WTC11 (cell line): ENCODE data around the gene MARCHF10. TPM values are rescaled to one million over a fixed set of nuclear protein-coding genes. Genes with fewer than 3 reads are reported as not detected.
"Not testable (repeated sequence)": the region's sequence is repeated elsewhere in the genome, so short reads cannot be mapped to it uniquely, and the experiment has no call there.

ENCODE experiments used
- ATAC-seq: fragments of 200-7000 bp; cut with Tn5 transposase; 2 replicates; pipeline ENCODE4 v1.10.0; 2021; ENCODE audit warnings: mild to moderate bottlenecking, moderate library complexity
- CTCF ChIA-PET: fragments of 300-600 bp; sonication (Branson Sonifier 250); formaldehyde crosslinking; loops from one replicate; lab custom pipeline; 2021; ENCODE audit warnings: antibody characterized with exemption; lab: Charles Lee
- POLR2A ChIA-PET: fragments of 350-600 bp; sonication (Branson Sonifier 250); formaldehyde crosslinking; loops from one replicate; lab custom pipeline; 2021; ENCODE audit warnings: antibody characterized with exemption; lab: Charles Lee
- DNase-seq: peaks from one replicate; pipeline ENCODE4 v3.0.0; 2021; ENCODE audit warnings: low spot score
- H3K27ac Mint-ChIP-seq: 2 replicates; pipeline ENCODE4 v1.8.0; 2021; ENCODE audit warnings: mixed read lengths
- H3K27me3 Mint-ChIP-seq: 2 replicates; pipeline ENCODE4 v1.8.0; 2021; ENCODE audit warnings: low read depth, mild to moderate bottlenecking, moderate library complexity, mixed read lengths
- H3K36me3 Mint-ChIP-seq: 2 replicates; pipeline ENCODE4 v1.8.0; 2021; ENCODE audit warnings: mixed read lengths
- H3K4me1 Mint-ChIP-seq: 2 replicates; pipeline ENCODE4 v1.8.0; 2022; ENCODE audit warnings: mixed read lengths
- H3K4me3 Mint-ChIP-seq: 2 replicates; pipeline ENCODE4 v1.8.0; 2021; ENCODE audit warnings: mild to moderate bottlenecking, moderate library complexity, mixed read lengths
- H3K9me3 Mint-ChIP-seq: 2 replicates; pipeline ENCODE4 v1.8.0; 2021; ENCODE audit warnings: mixed read lengths
- EMX1 ChIP-seq: fragments of 250-450 bp; sonication (Bioruptor Pico); IDR thresholded peaks from 2 replicates; pipeline ENCODE4 v1.8.0; 2021; ENCODE audit warnings: mild to moderate bottlenecking
- NFE2L1 ChIP-seq: sonication (generic); formaldehyde crosslinking; IDR thresholded peaks from 2 replicates; pipeline ENCODE4 v1.8.1; 2023; ENCODE audit warnings: missing genetic modification reagents
- RELA ChIP-seq: sonication (generic); formaldehyde crosslinking; IDR thresholded peaks from 2 replicates; pipeline ENCODE4 v1.8.1; 2022; ENCODE audit warnings: missing genetic modification reagents, mild to moderate bottlenecking, borderline replicate concordance
- SMAD3 ChIP-seq: sonication (generic); formaldehyde crosslinking; IDR thresholded peaks from 2 replicates; pipeline ENCODE4 v1.8.0; 2022; ENCODE audit warnings: missing genetic modification reagents, mild to moderate bottlenecking, borderline replicate concordance
- SMAD4 ChIP-seq: sonication (generic); formaldehyde crosslinking; IDR thresholded peaks from 2 replicates; pipeline ENCODE4 v1.8.0; 2022; ENCODE audit warnings: mild to moderate bottlenecking, missing genetic modification reagents
- SP1 ChIP-seq: sonication (generic); formaldehyde crosslinking; conservative IDR thresholded peaks from 2 replicates; pipeline ENCODE4 v1.8.1; 2022; ENCODE audit warnings: missing genetic modification reagents
- TEAD1 ChIP-seq: sonication (generic); formaldehyde crosslinking; IDR thresholded peaks from 2 replicates; pipeline ENCODE4 v1.8.0; 2022; ENCODE audit warnings: mild to moderate bottlenecking, missing genetic modification reagents
- ZNF121 ChIP-seq: sonication (generic); formaldehyde crosslinking; IDR thresholded peaks from 2 replicates; pipeline ENCODE4 v1.8.0; 2023; ENCODE audit warnings: missing genetic modification reagents
- ZNF232 ChIP-seq: sonication (generic); formaldehyde crosslinking; IDR thresholded peaks from 2 replicates; pipeline ENCODE4 v1.8.0; 2022; ENCODE audit warnings: mild to moderate bottlenecking, missing genetic modification reagents
- ZNF396 ChIP-seq: fragments of 250-450 bp; sonication (Bioruptor Pico); IDR thresholded peaks from 2 replicates; pipeline ENCODE4 v1.8.0; 2021; ENCODE audit warnings: mild to moderate bottlenecking, moderate library complexity, borderline replicate concordance
- total RNA-seq: library from RNA; stranded (reverse); gene quantifications from 3 replicates; pipeline ENCODE4 v1.2.3, GENCODE V29; 2021
- TF ChIP-seq, protein P1 (sequence below): fragments of 250-450 bp; sonication (Bioruptor Pico); IDR thresholded peaks from 2 replicates; pipeline ENCODE4 v1.9.0; 2021; ENCODE audit warnings: mild to moderate bottlenecking, borderline replicate concordance
- TF ChIP-seq, protein P2 (sequence below): sonication (generic); formaldehyde crosslinking; IDR thresholded peaks from 2 replicates; pipeline ENCODE4 v1.8.1; 2023; ENCODE audit warnings: mild to moderate bottlenecking, missing genetic modification reagents
- TF ChIP-seq, protein P3 (sequence below): sonication (generic); formaldehyde crosslinking; IDR thresholded peaks from 2 replicates; pipeline ENCODE4 v1.8.1; 2023; ENCODE audit warnings: mild to moderate bottlenecking, moderate library complexity, missing genetic modification reagents
- TF ChIP-seq, protein P4 (sequence below): sonication (generic); formaldehyde crosslinking; conservative IDR thresholded peaks from 2 replicates; pipeline ENCODE4 v1.8.1; 2023; ENCODE audit warnings: mild to moderate bottlenecking, low read depth, missing genetic modification reagents, moderate library complexity

MARCHF10 gene
- total RNA-seq, 1 experiment from 2014 or later: 1.0 TPM

DNA sequence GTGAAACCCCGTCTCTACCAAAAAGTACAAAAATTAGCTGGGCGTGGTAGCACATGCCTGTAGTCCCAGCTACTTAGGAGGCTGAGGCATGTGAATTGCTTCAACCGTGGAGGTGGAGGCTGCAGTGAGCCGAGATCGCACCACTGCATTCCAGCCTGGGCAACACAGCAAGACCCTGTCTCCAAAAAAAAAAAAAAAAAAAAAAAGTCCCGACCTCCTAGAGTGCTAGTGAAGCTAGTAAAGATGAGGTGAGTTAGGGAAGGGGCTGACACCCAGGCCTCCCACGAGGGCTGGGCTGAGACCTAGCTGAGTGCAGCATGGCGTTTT lies 116.6 kb downstream of the MARCHF10 start:
- not testable (repeated sequence) for DNase-seq, H3K27ac Mint-ChIP-seq, H3K27me3 Mint-ChIP-seq, H3K9me3 Mint-ChIP-seq, ATAC-seq, H3K36me3 Mint-ChIP-seq, H3K4me3 Mint-ChIP-seq
- ChIA-PET POLR2A (interaction anchor here (0.6 kb wide), 2 partner anchors 151 to 762 kb away, joined by 3 to 6 read pairs; no protein-coding TSS in a partner anchor), CTCF (interaction anchor here (0.7 to 3.3 kb wide), 4 partner anchors 10 to 54 kb away, joined by 3 to 19 read pairs (median 14); no protein-coding TSS in a partner anchor)
- TF ChIP-seq ZNF121: peak; percentile 64; the same call in 1 of the 2 replicates
- H3K4me1 Mint-ChIP-seq: peaks cover 10% of the 10 kb centered on the region

DNA sequence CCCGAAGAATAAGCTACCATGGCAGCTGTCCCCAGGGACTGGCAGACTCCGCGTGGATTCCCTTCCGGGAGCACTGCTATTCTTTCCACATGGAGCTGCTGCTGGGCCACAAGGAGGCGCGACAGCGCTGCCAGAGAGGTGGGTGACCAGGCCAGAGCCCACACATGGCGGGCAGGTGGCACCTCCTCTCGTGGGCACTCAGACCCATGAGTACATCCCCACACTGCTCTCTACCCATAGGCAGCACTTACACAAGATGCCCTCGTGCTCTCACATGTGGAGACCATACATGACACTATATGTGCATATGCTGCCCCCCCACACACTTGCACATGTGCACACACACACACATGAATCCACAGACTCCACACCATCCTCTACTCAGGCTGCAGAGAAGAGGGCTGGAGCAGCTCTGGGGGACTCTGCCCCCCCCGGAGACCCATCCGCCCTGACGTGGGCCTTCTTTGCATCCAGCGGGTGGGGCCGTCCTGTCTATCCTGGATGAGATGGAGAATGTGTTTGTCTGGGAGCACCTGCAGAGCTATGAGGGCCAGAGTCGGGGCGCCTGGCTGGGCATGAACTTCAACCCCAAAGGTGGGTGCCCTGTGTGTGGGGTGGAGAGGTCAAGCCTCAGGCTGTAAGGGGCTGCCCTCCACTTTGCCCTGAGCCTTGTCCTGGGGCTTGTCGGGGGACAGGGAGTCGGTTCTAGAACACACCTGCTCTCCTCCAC lies 117.8 kb downstream of the MARCHF10 start:
- Mint-ChIP-seq H3K27me3 (no peaks in the 10 kb centered on the region), H3K27ac (no peak overlapping the region), H3K36me3 (peaks cover 11% of the 10 kb centered on the region), H3K4me3 (no peak overlapping the region), H3K9me3 (peaks cover 10% of the 10 kb centered on the region), H3K4me1 (peaks cover 10% of the 10 kb centered on the region)
- ATAC-seq (no peak), DNase-seq (no peak)
- no peak for TF ChIP-seq EMX1 (CRISPR knock-in tag)
- no peak for TF ChIP-seq SP1
- no peak for TF ChIP-seq NFE2L1 (CRISPR knock-in tag)
- TF ChIP-seq, protein P1, sequence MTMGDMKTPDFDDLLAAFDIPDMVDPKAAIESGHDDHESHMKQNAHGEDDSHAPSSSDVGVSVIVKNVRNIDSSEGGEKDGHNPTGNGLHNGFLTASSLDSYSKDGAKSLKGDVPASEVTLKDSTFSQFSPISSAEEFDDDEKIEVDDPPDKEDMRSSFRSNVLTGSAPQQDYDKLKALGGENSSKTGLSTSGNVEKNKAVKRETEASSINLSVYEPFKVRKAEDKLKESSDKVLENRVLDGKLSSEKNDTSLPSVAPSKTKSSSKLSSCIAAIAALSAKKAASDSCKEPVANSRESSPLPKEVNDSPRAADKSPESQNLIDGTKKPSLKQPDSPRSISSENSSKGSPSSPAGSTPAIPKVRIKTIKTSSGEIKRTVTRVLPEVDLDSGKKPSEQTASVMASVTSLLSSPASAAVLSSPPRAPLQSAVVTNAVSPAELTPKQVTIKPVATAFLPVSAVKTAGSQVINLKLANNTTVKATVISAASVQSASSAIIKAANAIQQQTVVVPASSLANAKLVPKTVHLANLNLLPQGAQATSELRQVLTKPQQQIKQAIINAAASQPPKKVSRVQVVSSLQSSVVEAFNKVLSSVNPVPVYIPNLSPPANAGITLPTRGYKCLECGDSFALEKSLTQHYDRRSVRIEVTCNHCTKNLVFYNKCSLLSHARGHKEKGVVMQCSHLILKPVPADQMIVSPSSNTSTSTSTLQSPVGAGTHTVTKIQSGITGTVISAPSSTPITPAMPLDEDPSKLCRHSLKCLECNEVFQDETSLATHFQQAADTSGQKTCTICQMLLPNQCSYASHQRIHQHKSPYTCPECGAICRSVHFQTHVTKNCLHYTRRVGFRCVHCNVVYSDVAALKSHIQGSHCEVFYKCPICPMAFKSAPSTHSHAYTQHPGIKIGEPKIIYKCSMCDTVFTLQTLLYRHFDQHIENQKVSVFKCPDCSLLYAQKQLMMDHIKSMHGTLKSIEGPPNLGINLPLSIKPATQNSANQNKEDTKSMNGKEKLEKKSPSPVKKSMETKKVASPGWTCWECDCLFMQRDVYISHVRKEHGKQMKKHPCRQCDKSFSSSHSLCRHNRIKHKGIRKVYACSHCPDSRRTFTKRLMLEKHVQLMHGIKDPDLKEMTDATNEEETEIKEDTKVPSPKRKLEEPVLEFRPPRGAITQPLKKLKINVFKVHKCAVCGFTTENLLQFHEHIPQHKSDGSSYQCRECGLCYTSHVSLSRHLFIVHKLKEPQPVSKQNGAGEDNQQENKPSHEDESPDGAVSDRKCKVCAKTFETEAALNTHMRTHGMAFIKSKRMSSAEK (CRISPR knock-in tag): no peak
- CTCF ChIA-PET: interaction anchor here (1.1 to 3.3 kb wide), 7 partner anchors 11 to 138 kb away, joined by 3 to 14 read pairs (median 3); no protein-coding TSS in a partner anchor
- POLR2A ChIA-PET: no interaction called here

DNA sequence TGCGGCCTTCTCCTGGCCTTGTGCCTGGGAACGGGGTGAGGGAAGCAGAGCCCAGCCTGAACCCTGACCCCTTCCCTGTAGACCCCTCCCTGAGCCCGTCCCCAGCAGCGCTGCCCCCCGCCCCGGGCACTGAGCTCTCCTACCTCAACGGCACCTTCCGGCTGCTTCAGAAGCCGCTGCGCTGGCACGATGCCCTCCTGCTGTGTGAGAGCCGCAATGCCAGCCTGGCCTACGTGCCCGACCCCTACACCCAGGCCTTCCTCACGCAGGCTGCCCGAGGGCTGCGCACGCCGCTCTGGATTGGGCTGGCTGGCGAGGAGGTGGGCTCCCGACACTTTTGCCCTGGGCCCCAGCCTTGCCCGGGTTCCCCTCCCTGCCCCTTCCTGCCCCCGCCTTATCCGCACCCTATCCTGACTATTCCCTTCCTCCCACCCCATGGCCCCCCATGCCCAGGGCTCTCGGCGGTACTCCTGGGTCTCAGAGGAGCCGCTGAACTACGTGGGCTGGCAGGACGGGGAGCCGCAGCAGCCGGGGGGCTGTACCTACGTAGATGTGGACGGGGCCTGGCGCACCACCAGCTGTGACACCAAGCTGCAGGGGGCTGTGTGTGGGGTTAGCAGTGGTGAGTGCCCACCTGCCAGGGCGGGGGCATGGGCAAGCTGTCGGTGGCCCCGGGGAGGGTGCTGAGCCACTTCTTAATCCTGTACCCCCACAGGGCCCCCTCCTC lies 118.5 kb downstream of the MARCHF10 start:
- peaks cover 18% of the 10 kb centered on the region for H3K36me3 Mint-ChIP-seq
- H3K27ac Mint-ChIP-seq: no peak overlapping the region
- DNase-seq (no peak), ATAC-seq (no peak)
- ChIA-PET POLR2A (no interaction called here), CTCF (interaction anchor here (1.1 to 1.3 kb wide), 6 partner anchors 16 to 137 kb away, joined by 3 to 5 read pairs (median 3); no protein-coding TSS in a partner anchor)
- no peak overlapping the region for H3K4me3 Mint-ChIP-seq
- no peaks in the 10 kb centered on the region for H3K27me3 Mint-ChIP-seq
- peaks cover 15% of the 10 kb centered on the region for H3K9me3 Mint-ChIP-seq
- TF ChIP-seq ZNF232 (no peak), ZNF396 (CRISPR knock-in tag) (no peak)
- TF ChIP-seq, protein P2, sequence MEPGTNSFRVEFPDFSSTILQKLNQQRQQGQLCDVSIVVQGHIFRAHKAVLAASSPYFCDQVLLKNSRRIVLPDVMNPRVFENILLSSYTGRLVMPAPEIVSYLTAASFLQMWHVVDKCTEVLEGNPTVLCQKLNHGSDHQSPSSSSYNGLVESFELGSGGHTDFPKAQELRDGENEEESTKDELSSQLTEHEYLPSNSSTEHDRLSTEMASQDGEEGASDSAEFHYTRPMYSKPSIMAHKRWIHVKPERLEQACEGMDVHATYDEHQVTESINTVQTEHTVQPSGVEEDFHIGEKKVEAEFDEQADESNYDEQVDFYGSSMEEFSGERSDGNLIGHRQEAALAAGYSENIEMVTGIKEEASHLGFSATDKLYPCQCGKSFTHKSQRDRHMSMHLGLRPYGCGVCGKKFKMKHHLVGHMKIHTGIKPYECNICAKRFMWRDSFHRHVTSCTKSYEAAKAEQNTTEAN (CRISPR knock-in tag): no peak
- peaks cover 10% of the 10 kb centered on the region for H3K4me1 Mint-ChIP-seq

DNA sequence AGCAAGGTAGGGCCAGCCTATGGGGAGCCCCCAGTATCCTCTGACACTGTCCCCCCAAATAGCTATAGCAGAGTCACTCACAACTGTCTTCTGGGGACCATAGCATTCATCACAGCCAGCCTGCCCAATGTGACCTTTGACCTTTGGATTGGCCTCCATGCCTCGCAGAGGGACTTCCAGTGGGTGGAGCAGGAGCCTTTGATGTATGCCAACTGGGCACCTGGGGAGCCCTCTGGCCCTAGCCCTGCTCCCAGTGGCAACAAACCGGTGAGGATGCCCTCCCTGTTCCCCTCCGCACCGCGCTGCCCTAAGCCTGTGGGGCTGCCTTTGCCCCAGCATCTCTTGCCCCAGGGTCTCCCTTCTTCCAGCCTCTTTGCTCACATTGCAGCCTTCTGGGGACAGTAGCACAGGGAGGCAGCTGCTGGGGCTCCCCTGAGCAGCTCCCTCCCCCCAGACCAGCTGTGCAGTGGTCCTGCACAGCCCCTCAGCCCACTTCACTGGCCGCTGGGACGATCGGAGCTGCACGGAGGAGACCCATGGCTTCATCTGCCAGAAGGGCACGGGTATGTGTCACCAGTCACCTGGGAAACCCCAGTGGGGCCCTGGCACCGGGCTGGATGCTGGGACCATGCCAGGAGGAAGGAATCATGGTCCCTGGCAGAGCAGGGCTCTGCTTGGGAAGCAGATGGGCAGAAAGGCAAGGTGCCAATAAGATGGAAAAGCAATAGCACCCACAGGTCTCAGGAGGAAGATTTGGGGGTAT lies 119.5 kb downstream of the MARCHF10 start:
- H3K4me3 Mint-ChIP-seq: no peak overlapping the region
- H3K36me3 Mint-ChIP-seq: peaks cover 26% of the 10 kb centered on the region
- ATAC-seq: no peak
- H3K27ac Mint-ChIP-seq: no peak overlapping the region
- no peak for DNase-seq
- peaks cover 3% of the 10 kb centered on the region for H3K4me1 Mint-ChIP-seq
- peaks cover 22% of the 10 kb centered on the region for H3K9me3 Mint-ChIP-seq
- H3K27me3 Mint-ChIP-seq: no peaks in the 10 kb centered on the region
- ChIA-PET CTCF (interaction anchor here (1.2 kb wide), 1 partner anchor 15 kb away, joined by 4 read pairs; no protein-coding TSS in a partner anchor), POLR2A (no interaction called here)
- TF ChIP-seq ZNF396 (CRISPR knock-in tag) (no peak), RELA (no peak), TEAD1 (CRISPR knock-in tag) (no peak), SMAD3 (CRISPR knock-in tag) (no peak), SMAD4 (CRISPR knock-in tag) (no peak)
- TF ChIP-seq, protein P3, sequence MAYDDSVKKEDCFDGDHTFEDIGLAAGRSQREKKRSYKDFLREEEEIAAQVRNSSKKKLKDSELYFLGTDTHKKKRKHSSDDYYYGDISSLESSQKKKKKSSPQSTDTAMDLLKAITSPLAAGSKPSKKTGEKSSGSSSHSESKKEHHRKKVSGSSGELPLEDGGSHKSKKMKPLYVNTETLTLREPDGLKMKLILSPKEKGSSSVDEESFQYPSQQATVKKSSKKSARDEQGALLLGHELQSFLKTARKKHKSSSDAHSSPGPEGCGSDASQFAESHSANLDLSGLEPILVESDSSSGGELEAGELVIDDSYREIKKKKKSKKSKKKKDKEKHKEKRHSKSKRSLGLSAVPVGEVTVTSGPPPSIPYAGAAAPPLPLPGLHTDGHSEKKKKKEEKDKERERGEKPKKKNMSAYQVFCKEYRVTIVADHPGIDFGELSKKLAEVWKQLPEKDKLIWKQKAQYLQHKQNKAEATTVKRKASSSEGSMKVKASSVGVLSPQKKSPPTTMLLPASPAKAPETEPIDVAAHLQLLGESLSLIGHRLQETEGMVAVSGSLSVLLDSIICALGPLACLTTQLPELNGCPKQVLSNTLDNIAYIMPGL: no peak
- TF ChIP-seq, protein P4, sequence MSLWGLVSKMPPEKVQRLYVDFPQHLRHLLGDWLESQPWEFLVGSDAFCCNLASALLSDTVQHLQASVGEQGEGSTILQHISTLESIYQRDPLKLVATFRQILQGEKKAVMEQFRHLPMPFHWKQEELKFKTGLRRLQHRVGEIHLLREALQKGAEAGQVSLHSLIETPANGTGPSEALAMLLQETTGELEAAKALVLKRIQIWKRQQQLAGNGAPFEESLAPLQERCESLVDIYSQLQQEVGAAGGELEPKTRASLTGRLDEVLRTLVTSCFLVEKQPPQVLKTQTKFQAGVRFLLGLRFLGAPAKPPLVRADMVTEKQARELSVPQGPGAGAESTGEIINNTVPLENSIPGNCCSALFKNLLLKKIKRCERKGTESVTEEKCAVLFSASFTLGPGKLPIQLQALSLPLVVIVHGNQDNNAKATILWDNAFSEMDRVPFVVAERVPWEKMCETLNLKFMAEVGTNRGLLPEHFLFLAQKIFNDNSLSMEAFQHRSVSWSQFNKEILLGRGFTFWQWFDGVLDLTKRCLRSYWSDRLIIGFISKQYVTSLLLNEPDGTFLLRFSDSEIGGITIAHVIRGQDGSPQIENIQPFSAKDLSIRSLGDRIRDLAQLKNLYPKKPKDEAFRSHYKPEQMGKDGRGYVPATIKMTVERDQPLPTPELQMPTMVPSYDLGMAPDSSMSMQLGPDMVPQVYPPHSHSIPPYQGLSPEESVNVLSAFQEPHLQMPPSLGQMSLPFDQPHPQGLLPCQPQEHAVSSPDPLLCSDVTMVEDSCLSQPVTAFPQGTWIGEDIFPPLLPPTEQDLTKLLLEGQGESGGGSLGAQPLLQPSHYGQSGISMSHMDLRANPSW (CRISPR knock-in tag): no peak
